ENCODE data around the gene CHMP4B.

Gene CHMP4B

GRCh38 chr20:33846291-33846935 is 35.3 kb downstream of the CHMP4B start:
- Histone ChIP-seq H3K4me3 (ENCODE audit: low read depth, low read length) (no peak overlapping the region), H3K27me3 (ENCODE audit: control insufficient read depth, insufficient read depth, low read length) (no peaks in the 10 kb centered on the region), H3K9me3 (ENCODE audit: control insufficient read depth, insufficient read depth, low read length) (no peaks in the 10 kb centered on the region), H3K9ac (ENCODE audit: low read depth, low read length) (no peak overlapping the region), H3K36me3 (ENCODE audit: control insufficient read depth, insufficient read depth, low read length) (no peaks in the 10 kb centered on the region), H3K4me1 (ENCODE audit: control insufficient read depth, insufficient read depth, low read length) (peaks cover 14% of the 10 kb centered on the region)

GRCh38 chr20:33847006-33847405 is 35.9 kb downstream of the CHMP4B start:
- H3K27me3 ChIP-seq (ENCODE audit: control insufficient read depth, insufficient read depth, low read length), result no peaks in the 10 kb centered on the region
- no peaks in the 10 kb centered on the region for H3K9me3 ChIP-seq (ENCODE audit: control insufficient read depth, insufficient read depth, low read length)
- H3K9ac ChIP-seq (ENCODE audit: low read depth, low read length), result no peak overlapping the region
- no peak overlapping the region for H3K4me3 ChIP-seq (ENCODE audit: low read depth, low read length)
- H3K4me1 ChIP-seq (ENCODE audit: control insufficient read depth, insufficient read depth, low read length), result peaks cover 14% of the 10 kb centered on the region
- H3K36me3 ChIP-seq (ENCODE audit: control insufficient read depth, insufficient read depth, low read length), result no peaks in the 10 kb centered on the region

GRCh38 chr20:33848391-33848790 is 37.2 kb downstream of the CHMP4B start:
- peaks cover 6% of the 10 kb centered on the region for H3K36me3 ChIP-seq (ENCODE audit: control insufficient read depth, insufficient read depth, low read length)

GRCh38 chr20:33850159-33850558 is 39.0 kb downstream of the CHMP4B start:
- peaks cover 9% of the 10 kb centered on the region for H3K36me3 ChIP-seq (ENCODE audit: control insufficient read depth, insufficient read depth, low read length)
- no peak overlapping the region for H3K4me3 ChIP-seq (ENCODE audit: low read depth, low read length)
- H3K27me3 ChIP-seq (ENCODE audit: control insufficient read depth, insufficient read depth, low read length), result no peaks in the 10 kb centered on the region
- H3K9ac ChIP-seq (ENCODE audit: low read depth, low read length), result no peak overlapping the region
- peaks cover 14% of the 10 kb centered on the region for H3K4me1 ChIP-seq (ENCODE audit: control insufficient read depth, insufficient read depth, low read length)
- H3K9me3 ChIP-seq (ENCODE audit: control insufficient read depth, insufficient read depth, low read length), result no peaks in the 10 kb centered on the region

More at GRCh38 chr20:33848391-33848790, 37.2 kb downstream of the CHMP4B start:
- Histone ChIP-seq H3K27me3 (ENCODE audit: control insufficient read depth, insufficient read depth, low read length) (no peaks in the 10 kb centered on the region), H3K4me1 (ENCODE audit: control insufficient read depth, insufficient read depth, low read length) (peaks cover 14% of the 10 kb centered on the region), H3K4me3 (ENCODE audit: low read depth, low read length) (no peak overlapping the region), H3K9ac (ENCODE audit: low read depth, low read length) (no peak overlapping the region), H3K9me3 (ENCODE audit: control insufficient read depth, insufficient read depth, low read length) (no peaks in the 10 kb centered on the region)

GRCh38 chr20:33851842-33852466 is 40.8 kb downstream of the CHMP4B start:
- Histone ChIP-seq H3K36me3 (ENCODE audit: control insufficient read depth, insufficient read depth, low read length) (peaks cover 9% of the 10 kb centered on the region), H3K4me3 (ENCODE audit: low read depth, low read length) (no peak overlapping the region)

GRCh38 chr20:33852626-33853506 is 41.7 kb downstream of the CHMP4B start:
- peaks cover 9% of the 10 kb centered on the region for H3K36me3 ChIP-seq (ENCODE audit: control insufficient read depth, insufficient read depth, low read length)
- H3K27me3 ChIP-seq (ENCODE audit: control insufficient read depth, insufficient read depth, low read length), result no peaks in the 10 kb centered on the region

More at GRCh38 chr20:33851842-33852466, 40.8 kb downstream of the CHMP4B start:
- Histone ChIP-seq H3K9ac (ENCODE audit: low read depth, low read length) (no peak overlapping the region), H3K9me3 (ENCODE audit: control insufficient read depth, insufficient read depth, low read length) (no peaks in the 10 kb centered on the region), H3K27me3 (ENCODE audit: control insufficient read depth, insufficient read depth, low read length) (no peaks in the 10 kb centered on the region), H3K4me1 (ENCODE audit: control insufficient read depth, insufficient read depth, low read length) (peaks cover 4% of the 10 kb centered on the region)

GRCh38 chr20:33853507-33853813 is 42.3 kb downstream of the CHMP4B start:
- Histone ChIP-seq H3K4me1 (ENCODE audit: control insufficient read depth, insufficient read depth, low read length) (no peaks in the 10 kb centered on the region), H3K9ac (ENCODE audit: low read depth, low read length) (no peak overlapping the region)

More at GRCh38 chr20:33852626-33853506, 41.7 kb downstream of the CHMP4B start:
- Histone ChIP-seq H3K9me3 (ENCODE audit: control insufficient read depth, insufficient read depth, low read length) (no peaks in the 10 kb centered on the region), H3K9ac (ENCODE audit: low read depth, low read length) (no peak overlapping the region), H3K4me1 (ENCODE audit: control insufficient read depth, insufficient read depth, low read length) (no peaks in the 10 kb centered on the region), H3K4me3 (ENCODE audit: low read depth, low read length) (no peak overlapping the region)

GRCh38 chr20:33857722-33858563 is 46.8 kb downstream of the CHMP4B start:
- no peaks in the 10 kb centered on the region for H3K4me1 ChIP-seq (ENCODE audit: control insufficient read depth, insufficient read depth, low read length)
- H3K9me3 ChIP-seq (ENCODE audit: control insufficient read depth, insufficient read depth, low read length), result no peaks in the 10 kb centered on the region
- no peak overlapping the region for H3K4me3 ChIP-seq (ENCODE audit: low read depth, low read length)
- peaks cover 4% of the 10 kb centered on the region for H3K36me3 ChIP-seq (ENCODE audit: control insufficient read depth, insufficient read depth, low read length)
- H3K9ac ChIP-seq (ENCODE audit: low read depth, low read length), result no peak overlapping the region
- no peaks in the 10 kb centered on the region for H3K27me3 ChIP-seq (ENCODE audit: control insufficient read depth, insufficient read depth, low read length)

More at GRCh38 chr20:33853507-33853813, 42.3 kb downstream of the CHMP4B start:
- no peak overlapping the region for H3K4me3 ChIP-seq (ENCODE audit: low read depth, low read length)
- no peaks in the 10 kb centered on the region for H3K27me3 ChIP-seq (ENCODE audit: control insufficient read depth, insufficient read depth, low read length)
- peaks cover 9% of the 10 kb centered on the region for H3K36me3 ChIP-seq (ENCODE audit: control insufficient read depth, insufficient read depth, low read length)
- no peaks in the 10 kb centered on the region for H3K9me3 ChIP-seq (ENCODE audit: control insufficient read depth, insufficient read depth, low read length)

- Histone ChIP-seq H3K9me3 (ENCODE audit: control insufficient read depth, insufficient read depth, low read length) (no peaks in the 10 kb centered on the region), H3K9ac (ENCODE audit: low read depth, low read length) (no peak overlapping the region), H3K27me3 (ENCODE audit: control insufficient read depth, insufficient read depth, low read length) (no peaks in the 10 kb centered on the region), H3K4me1 (ENCODE audit: control insufficient read depth, insufficient read depth, low read length) (no peaks in the 10 kb centered on the region), H3K4me3 (ENCODE audit: low read depth, low read length) (no peak overlapping the region), H3K36me3 (ENCODE audit: control insufficient read depth, insufficient read depth, low read length) (peaks cover 4% of the 10 kb centered on the region)
Observed at GRCh38 chr20:33858666-33859065, 47.5 kb downstream of the CHMP4B start.

- Histone ChIP-seq H3K36me3 (ENCODE audit: control insufficient read depth, insufficient read depth, low read length) (peaks cover 4% of the 10 kb centered on the region), H3K4me3 (ENCODE audit: low read depth, low read length) (no peak overlapping the region), H3K9me3 (ENCODE audit: control insufficient read depth, insufficient read depth, low read length) (no peaks in the 10 kb centered on the region), H3K27me3 (ENCODE audit: control insufficient read depth, insufficient read depth, low read length) (no peaks in the 10 kb centered on the region), H3K4me1 (ENCODE audit: control insufficient read depth, insufficient read depth, low read length) (no peaks in the 10 kb centered on the region), H3K9ac (ENCODE audit: low read depth, low read length) (no peak overlapping the region)
Observed at GRCh38 chr20:33859157-33859695, 48.1 kb downstream of the CHMP4B start.

GRCh38 chr20:33859751-33860150 is 48.6 kb downstream of the CHMP4B start:
- H3K4me1 ChIP-seq (ENCODE audit: control insufficient read depth, insufficient read depth, low read length), result no peaks in the 10 kb centered on the region
- H3K4me3 ChIP-seq (ENCODE audit: low read depth, low read length), result no peak overlapping the region
- no peaks in the 10 kb centered on the region for H3K27me3 ChIP-seq (ENCODE audit: control insufficient read depth, insufficient read depth, low read length)
- H3K9ac ChIP-seq (ENCODE audit: low read depth, low read length), result no peak overlapping the region
- H3K36me3 ChIP-seq (ENCODE audit: control insufficient read depth, insufficient read depth, low read length), result no peaks in the 10 kb centered on the region
- H3K9me3 ChIP-seq (ENCODE audit: control insufficient read depth, insufficient read depth, low read length), result no peaks in the 10 kb centered on the region

Data from iPS-15b (cell line).